ENCODE data around the gene RNF208.

RNF208 gene

GRCh38 chr9:137175345-137175961 lies 46.6 kb downstream of the RNF208 start:
- no peak for DNase-seq (ENCODE audit: low read depth in 2 of 2)

GRCh38 chr9:137174722-137175293 lies 47.2 kb downstream of the RNF208 start:
- DNase-seq (ENCODE audit: low read depth in 2 of 2) = no peak

- DNase-seq (ENCODE audit: low read depth in 2 of 2) = no peak
Observed at GRCh38 chr9:137173796-137174664, 48.0 kb downstream of the RNF208 start.

GRCh38 chr9:137172901-137173795 lies 48.9 kb downstream of the RNF208 start:
- DNase-seq (ENCODE audit: low read depth in 2 of 2) = no peak

- DNase-seq (ENCODE audit: low read depth in 2 of 2) = no peak
Observed at GRCh38 chr9:137171149-137171900, 50.7 kb downstream of the RNF208 start.

- no peak for DNase-seq (ENCODE audit: low read depth in 2 of 2)
Observed at GRCh38 chr9:137170486-137171148, 51.4 kb downstream of the RNF208 start.
